ENCODE measurements around the gene E2F8. TPM values are rescaled to one million over a fixed set of nuclear protein-coding genes. Genes with fewer than 3 reads are reported as not detected.

The E2F8 gene
- total RNA-seq, 1 experiment from 2014 or later: 10.7 TPM

- no peak overlapping the region for H3K4me3 Mint-ChIP-seq
- peaks cover 61% of the 10 kb centered on the region for H3K36me3 Mint-ChIP-seq
- CTCF ChIA-PET: interaction anchor here (0.7 kb wide), 1 partner anchor 158 kb away, joined by 3 read pairs; no protein-coding TSS in a partner anchor
- peaks cover 3% of the 10 kb centered on the region; the same call in 1 of the 2 replicates for H3K4me1 Mint-ChIP-seq
- POLR2A ChIA-PET: interaction anchor here (0.6 kb wide), 1 partner anchor 758 kb away, joined by 4 read pairs; no protein-coding TSS in a partner anchor
- no peak for DNase-seq (ENCODE audit: low spot score)
- H3K27ac Mint-ChIP-seq: no peak overlapping the region
- TF ChIP-seq ZNF512 (CRISPR knock-in tag; IDR thresholded peaks at IDR 0.05; ENCODE audit: borderline replicate concordance) (no peak), CREM (CRISPR knock-in tag; IDR thresholded peaks at IDR 0.05) (no peak), ZNF138 (CRISPR knock-in tag; conservative IDR thresholded peaks at IDR 0.05) (no peak), CDX4 (CRISPR knock-in tag; IDR thresholded peaks at IDR 0.05; ENCODE audit: borderline replicate concordance) (no peak), TEAD4 (CRISPR knock-in tag; IDR thresholded peaks at IDR 0.05) (no peak), TEAD1 (CRISPR knock-in tag; IDR thresholded peaks at IDR 0.05) (no peak), ZBTB21 (CRISPR knock-in tag; IDR thresholded peaks at IDR 0.05; ENCODE audit: borderline replicate concordance) (no peak), CTCF (IDR thresholded peaks at IDR 0.05) (no peak), ATF1 (CRISPR knock-in tag; IDR thresholded peaks at IDR 0.05) (no peak), GTF2I (CRISPR knock-in tag; conservative IDR thresholded peaks at IDR 0.05) (no peak), GRHL2 (CRISPR knock-in tag; IDR thresholded peaks at IDR 0.05; ENCODE audit: insufficient replicate concordance, severe bottlenecking) (no peak), SMAD3 (CRISPR knock-in tag; IDR thresholded peaks at IDR 0.05; ENCODE audit: borderline replicate concordance) (no peak), FOXP4 (CRISPR knock-in tag; IDR thresholded peaks at IDR 0.05) (no peak), ZNF416 (CRISPR knock-in tag; IDR thresholded peaks at IDR 0.05) (no peak), ATF2 (CRISPR knock-in tag; IDR thresholded peaks at IDR 0.05; ENCODE audit: borderline replicate concordance, low read depth) (no peak), TCF7 (CRISPR knock-in tag; IDR thresholded peaks at IDR 0.05; ENCODE audit: low read depth) (no peak)
- ATAC-seq: no peak
- H3K27me3 Mint-ChIP-seq (ENCODE audit: low read depth): no peaks in the 10 kb centered on the region
- H3K9me3 Mint-ChIP-seq: no peaks in the 10 kb centered on the region
Observed at GRCh38 chr11:19234231-19234817, 6.4 kb downstream of the E2F8 start.

GRCh38 chr11:19232910-19233503 lies 7.7 kb downstream of the E2F8 start:
- ATAC-seq (no peak), DNase-seq (ENCODE audit: low spot score) (no peak)
- Mint-ChIP-seq H3K4me1 (no peaks in the 10 kb centered on the region), H3K36me3 (peaks cover 68% of the 10 kb centered on the region), H3K27me3 (ENCODE audit: low read depth) (no peaks in the 10 kb centered on the region), H3K4me3 (no peak overlapping the region), H3K27ac (no peak overlapping the region), H3K9me3 (no peaks in the 10 kb centered on the region)
- TF ChIP-seq CBFB (CRISPR knock-in tag; IDR thresholded peaks at IDR 0.05; ENCODE audit: low read depth): no peak
- TF ChIP-seq ZNF425 (CRISPR knock-in tag; conservative IDR thresholded peaks at IDR 0.05): no peak
- TF ChIP-seq KAT7 (CRISPR knock-in tag; IDR thresholded peaks at IDR 0.05; ENCODE audit: borderline replicate concordance): no peak
- TF ChIP-seq NR1H2 (CRISPR knock-in tag; IDR thresholded peaks at IDR 0.05): no peak
- TF ChIP-seq ATF6 (CRISPR knock-in tag; IDR thresholded peaks at IDR 0.05): no peak
- no peak for TF ChIP-seq ZNF121 (CRISPR knock-in tag; IDR thresholded peaks at IDR 0.05)
- no peak for TF ChIP-seq ZBTB21 (CRISPR knock-in tag; IDR thresholded peaks at IDR 0.05; ENCODE audit: borderline replicate concordance)
- ChIA-PET POLR2A (no interaction called here), CTCF (no interaction called here)
